ENCODE results near the gene PRKCI.
"Not testable (repeated sequence)": the region's sequence is repeated elsewhere in the genome, so short reads cannot be mapped to it uniquely, and the experiment has no call there.

PRKCI gene

DNA sequence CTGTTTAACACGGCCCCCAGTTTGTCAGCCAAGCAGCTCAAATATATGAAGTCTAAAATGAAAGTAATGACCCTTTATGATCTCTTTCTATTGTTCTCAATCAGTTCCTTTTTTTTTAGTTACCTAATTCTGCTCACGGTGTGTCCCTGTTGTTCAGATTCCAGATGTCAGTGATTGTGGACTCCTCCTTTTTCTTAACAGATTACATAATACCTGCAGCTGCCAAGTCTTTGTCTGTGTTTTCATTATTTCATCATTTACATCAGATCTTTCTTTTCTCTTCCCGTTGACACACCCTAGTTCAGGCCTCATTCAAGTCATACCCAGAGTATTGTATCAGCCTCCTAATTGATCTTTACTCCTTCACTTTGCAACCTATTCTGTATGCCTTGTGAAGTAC is 79.2 kb downstream of the PRKCI start:
- FAIRE-seq = no peak

DNA sequence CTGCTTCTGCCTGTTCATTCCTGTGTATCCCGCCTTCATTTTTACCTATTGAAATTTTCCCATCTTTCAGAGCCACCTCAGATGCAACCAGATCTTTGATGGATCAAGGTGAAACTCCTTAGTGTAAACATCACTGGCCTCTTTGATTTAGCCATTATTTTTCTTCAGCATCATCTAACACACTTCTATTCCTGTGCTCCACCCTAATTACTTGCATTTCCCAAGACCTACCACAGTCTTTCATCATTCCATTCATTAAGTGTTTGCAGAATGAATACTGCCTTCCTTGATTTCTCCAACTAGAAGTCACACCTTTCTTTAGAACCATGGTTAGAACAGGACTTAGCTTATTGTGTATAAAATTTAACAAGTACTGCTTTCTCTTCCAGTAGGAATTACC is 79.8 kb downstream of the PRKCI start:
- FAIRE-seq = no peak

DNA sequence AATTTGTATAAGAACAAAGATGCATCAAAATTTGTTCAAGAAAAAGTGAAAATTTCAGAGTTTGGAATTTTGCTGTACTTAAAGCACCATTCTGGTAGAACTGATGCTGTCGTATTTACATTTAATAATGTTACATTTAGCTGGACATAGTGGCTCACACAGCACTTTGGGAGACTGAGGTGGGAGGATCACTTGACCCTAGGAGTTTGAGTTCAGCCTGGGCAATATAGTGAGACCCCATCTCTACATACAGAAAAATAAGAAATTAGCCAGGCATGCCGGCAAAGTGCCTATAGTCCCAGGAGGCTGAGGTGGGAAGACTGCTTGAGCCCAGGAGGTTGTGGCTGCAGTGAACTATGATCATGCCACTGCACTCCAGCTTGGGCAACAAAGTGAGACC is 83.8 kb downstream of the PRKCI start:
- no peak for FAIRE-seq

DNA sequence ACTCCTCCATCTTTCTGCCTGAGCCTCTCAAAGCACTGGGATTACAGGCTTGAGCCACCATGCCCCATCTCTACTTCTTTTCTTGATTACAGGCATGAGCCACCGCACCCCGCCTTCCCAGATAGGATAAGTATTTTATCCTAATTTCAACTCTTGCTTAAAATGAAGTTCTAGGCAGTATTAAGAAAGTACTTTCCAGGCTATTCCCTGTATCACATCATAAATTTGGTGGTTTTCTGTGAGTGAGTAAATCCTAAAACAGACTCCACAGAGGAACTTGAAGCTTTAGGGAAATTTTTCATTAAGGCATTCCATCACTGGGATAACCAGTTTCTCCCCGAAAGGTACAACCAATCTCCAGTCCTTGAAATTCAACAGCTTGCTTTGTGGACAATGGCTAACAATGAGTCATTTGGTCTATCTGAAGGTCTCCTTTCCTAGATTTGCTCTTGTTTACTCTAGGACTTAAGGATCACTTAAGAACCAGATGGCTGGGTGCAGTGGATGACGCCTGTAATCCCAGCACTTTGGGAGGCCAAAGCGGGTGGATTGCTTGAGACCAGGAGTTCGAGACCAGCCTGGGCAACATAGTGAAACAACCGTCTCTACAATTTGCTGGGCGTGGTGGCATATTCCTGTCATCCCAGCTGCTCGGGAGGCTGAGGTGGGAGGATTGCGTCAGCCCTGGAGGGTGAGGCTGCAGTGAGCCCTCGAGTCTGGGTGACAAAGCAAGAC is 85.6 kb downstream of the PRKCI start:
- FAIRE-seq = no peak

DNA sequence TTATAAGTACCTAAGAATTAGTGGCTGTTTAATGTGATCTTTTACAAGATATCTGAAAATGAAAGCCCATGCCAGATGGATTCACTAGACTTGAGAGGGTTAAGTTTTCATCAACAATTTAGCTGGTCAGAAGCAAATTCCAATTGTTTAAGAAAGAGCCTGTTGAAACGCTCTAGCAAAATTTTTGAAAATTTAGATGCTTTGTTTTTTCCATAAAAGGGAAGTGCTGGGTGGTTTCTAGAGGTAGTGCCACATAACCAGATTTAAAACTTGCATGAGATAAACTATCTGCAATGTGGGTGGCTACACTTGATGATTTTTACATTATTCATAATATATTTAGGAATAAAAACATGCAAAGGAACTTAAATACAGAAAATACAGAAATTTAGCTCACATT is 86.8 kb downstream of the PRKCI start:
- no peak for FAIRE-seq

DNA sequence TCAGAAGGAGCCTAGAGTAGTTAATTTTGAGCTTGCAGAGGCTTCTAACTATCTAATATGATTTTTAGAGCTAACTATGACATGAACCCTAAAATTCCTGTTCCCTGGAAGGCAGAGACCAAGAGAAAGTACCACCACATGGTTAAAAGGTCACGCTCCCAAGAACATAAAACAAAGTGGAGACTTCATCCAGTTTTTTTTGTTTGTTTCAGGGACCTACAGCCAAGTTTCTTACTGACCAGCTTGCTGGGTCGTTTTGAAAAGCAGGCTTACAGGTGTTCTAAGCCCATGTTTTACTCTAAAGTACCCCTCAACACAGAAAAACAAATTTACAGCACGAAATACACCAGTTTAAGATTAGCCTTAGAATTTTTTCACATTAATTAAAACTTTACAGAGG is 95.7 kb downstream of the PRKCI start:
- no peak for FAIRE-seq

DNA sequence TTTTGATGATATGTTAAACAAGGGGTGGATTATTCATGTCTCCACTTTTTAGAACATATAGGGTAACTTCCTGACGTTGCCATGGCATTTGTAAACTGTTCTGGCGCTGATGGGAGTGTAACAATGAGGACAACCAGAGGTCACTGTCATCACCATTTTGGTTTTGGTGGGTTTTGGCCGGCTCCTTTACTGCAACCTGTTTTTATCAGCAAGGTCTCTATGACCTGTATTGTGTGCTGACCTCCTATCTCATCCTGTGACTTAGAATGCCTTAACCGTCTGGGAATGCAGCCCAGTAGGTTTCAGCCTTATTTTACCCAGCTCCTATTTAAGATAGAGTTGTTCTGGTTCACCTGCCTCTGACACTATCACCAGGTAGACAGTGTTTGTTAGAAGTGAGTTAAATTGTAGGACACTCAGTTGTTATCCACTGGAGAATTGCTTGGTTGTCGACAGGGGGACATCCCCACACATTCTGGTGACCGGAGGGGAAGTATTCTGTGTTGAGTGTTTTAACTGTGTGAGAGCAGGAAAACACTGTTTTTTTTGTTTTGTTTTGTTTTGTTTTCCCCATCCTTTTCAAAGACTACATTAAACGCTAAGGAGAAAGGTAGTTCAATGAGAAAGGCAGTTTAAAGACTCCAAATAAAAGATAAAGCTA is 98.4 kb downstream of the PRKCI start:
- FAIRE-seq = no peak

DNA sequence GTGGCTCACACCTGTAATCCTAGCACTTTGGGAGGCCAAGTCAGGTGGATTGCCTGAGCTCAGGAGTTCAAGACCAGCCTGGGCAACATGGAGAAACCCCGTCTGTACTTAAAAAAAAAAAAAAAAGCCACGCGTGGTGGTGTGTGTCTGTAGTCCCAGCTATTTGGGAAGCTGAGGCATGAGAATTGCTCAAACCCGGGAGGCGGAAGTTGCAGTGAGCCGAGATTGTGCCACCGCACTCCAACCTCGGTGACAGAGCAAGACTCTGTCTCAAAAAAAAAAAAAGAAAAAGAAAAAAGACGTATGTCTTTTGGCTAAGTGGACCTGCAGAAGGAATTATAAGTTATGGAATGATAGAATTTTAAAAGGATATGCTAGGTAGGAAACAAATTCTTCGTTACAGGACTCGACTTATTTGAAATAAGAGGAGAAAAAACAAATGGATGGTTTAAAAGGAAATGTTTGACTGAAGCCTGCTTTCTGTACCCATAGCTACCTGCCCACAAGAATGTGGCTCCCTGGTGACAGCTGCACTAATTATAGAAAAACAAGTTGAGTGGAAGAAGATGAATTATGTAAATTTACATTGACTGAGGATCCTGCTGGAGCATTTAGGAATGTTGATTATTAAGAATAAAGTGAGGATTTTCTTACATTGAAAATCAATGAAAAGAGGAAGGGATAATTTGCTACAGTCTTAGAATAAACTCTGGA is 99.3 kb downstream of the PRKCI start:
- FAIRE-seq = no peak

DNA sequence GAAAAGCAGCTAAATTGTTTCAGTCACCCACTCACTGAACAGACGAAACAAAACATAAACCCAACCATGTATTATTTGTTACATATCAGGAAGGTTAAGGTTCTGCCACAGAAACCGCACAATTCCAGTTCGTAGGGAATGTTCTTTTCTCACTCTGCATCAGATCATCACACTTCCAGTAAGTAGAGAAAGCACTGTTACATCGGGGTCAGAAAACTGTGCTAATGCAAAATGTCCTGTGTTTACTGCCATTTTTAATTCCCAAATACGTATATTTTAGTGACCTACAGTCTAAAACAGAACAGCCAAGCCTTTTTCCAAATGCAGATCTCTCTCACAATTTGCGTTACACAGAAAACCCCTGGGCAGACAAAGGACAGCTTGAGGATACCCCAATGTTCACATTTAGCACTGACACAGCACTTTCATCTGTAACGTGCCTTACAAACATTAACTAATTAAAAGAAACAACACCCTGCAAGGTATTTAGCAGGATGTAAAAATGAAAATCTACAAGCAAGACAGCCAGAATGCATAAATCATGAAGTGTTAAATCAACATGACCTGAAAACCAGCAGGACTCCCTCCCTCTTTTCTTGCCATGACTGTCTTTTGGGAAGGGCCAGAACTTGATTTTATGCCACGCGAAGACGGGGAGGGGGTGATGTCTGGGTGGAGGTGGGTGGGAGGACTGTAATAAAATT is 100.5 kb downstream of the PRKCI start:
- FAIRE-seq = no peak

DNA sequence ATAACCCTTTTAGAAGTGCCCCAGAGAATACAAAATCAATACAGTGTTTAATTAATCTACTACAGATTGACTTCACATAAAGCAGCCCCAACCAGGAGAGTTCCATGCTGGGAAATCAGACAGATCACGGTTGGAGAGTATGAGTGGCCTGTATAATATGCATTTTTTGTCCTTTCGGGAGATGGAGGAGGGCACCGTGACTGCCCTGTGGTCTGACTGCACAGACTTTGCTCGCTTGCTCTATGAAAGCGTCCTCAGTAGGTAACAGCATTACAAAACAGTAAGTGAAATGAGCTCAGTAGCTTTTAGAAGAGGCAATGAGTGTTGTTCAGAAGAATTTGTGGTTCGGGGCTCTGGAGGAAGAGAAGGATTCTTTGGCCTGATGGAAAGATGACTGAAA is 101.1 kb downstream of the PRKCI start:
- FAIRE-seq = no peak

DNA sequence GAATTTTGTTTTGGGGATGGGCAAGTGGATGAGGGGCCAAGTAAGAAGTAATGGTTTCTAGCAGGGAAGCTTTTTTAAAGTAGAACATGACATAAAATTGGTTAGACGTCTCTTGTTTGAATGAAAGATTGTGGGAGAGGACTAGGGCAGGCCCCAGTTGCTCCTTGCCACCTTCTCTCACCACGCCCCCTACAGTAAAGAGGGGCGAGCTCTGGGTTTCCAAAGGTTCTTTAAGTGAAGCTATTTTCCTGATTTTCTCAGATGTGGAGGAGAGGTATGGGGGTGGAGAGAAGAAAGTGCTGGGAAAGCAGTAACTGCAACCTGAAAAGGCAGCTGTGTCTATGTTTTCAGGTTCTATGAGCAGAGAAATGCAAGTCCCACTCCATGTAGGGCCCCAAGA is 102.7 kb downstream of the PRKCI start:
- FAIRE-seq = no peak

DNA sequence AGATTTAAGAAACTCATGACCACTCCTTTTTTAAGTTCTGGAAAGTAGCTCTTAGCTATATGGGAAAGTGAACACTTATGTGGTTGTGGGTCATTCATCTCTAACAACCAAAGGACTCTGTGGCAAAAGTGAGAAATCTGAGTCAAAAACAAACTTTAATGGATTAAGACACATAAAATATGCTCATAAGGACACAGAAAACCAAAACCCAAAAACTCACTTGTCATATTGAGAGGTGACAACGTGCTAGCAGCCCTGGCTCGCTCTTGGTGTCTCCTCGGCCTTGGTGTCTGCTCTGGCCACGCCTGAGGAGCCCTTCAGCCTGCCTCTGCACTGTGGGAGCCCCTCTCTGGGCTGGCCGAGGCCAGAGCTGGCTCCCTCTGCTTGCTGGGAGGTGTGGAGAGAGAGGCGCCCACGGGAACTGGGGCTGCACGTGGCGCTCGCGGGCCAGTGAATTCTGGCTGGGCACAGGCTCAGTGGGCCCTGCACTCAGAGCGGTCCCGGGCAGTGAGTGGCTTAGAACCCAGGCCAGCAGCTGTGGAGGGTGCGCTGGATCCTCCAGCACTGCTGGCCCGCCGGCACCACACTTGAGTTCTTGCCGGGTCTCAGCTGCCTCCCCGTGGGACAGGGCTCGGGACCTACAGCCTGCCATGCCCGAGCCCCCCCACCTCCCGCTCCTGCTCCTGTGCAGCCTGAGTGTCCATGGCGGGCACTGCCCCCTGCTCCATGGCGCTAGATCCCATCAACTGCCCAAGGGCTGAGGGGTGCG is 105.0 kb downstream of the PRKCI start:
- FAIRE-seq = no peak

DNA sequence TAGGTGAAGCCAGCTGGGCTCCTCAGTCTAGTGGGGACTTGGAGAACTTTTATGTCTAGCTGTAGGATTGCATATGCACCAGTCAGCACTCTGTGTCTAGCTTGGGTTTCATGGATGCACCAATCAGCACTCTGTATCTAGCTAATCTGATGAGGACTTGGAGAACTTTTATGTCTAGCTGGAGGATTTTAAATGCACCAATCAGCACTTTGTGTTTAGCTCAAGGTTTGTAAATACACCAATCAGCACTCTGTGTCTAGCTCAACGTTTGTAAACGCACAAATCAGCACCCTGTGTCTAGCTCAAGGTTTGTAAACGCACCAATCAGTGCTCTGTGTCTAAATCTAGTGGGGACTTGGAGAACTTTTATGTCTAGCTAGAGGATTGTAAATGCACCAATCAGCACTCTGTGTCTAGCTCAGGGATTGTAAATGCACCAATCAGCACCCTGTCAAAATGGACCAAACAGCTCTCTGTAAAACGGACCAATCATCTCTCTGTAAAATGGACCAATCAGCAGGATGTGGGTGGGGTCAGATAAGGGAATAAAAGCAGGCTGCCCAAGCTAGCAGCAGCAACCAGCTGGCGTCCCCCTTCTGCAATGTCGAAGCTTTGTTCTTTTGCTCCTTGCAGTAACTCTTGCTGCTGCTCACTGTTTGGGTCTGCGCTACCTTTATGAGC is 105.8 kb downstream of the PRKCI start:
- FAIRE-seq = not testable (repeated sequence)

DNA sequence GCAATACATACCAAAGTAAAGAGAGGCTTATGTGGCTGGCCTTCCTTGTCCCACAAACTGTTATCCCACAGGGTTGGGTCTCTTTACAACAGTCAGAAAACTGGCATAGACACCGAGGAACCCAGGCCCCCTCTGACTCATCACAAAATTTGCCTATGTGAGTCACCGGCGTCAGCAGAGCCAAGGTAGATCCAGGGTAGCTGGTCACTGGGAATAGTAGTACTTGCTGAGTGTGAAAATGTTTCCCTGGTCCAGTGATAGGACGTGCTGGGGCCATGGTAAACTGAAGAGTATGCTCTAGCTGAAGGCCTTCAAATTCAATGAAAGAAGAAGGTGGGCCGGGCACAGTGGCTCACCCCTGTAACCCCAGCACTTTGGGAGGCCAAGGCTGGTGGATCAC is 108.1 kb downstream of the PRKCI start:
- no peak for FAIRE-seq

DNA sequence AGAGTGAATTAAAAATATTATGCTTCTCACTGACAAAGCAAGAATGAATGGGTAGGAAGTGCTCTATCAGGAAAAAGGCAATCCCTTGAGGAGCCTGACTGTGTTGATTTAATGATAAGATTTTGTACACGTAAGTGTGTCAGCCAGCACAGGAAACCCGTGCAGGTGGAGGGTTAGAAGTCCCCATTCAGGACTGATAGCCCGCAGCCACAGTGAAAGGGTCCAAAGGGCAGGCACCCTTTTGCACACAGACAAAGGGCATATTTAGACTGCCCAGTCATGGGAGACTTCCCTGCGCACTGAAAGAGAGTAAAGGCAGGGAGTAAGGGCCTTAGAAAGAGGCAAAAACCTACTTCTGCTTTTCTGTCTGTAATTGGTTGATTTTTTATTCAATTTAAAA is 108.9 kb downstream of the PRKCI start:
- no peak for FAIRE-seq

DNA sequence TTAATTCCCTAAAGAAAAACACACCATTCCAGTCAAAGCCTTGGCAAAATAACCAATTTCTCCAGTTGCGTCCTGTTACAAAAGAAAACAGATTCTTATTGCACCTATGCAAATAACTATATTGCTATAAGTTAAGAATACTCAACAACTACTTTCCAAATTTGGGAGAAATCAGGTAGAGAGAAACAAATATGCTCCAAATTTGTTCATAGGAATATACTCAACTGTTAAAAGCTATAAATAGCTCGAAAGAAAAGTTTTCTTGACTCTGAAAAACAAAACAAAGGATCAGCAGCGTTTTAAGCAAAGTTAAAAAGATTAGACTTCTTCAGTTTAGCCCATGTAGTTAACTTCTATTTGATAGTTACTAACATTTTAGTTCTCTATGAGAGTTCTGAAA is 115.2 kb downstream of the PRKCI start:
- no peak for FAIRE-seq

DNA sequence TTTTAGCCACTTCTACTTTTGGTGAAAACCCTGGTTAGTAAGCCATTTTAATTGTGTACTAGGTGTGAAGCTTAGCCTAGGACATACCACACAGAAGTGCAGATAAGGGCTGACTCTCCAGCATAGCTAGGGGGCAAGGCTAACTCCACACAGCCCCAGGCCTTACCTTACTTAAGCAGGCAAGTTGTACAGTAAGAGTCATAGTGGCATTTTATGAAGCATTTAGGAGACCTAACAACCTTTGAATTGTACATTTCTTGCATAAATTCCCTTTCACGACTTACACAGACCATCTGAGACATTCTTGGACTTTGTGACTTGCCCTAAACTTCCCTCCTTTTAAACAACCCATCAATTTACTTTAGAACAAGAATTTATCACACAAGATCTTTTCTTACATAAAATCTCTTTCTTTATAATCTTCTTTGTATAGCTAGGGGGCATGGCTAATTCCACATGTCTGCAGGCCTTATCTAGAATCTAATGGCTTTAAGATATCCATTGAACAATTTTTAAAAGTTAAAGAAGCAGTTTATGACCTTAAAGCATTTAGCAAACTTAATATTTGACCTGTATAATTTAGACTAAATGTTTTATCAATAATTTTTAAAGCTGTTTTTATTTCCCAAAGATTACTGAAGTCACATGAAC is 116.6 kb downstream of the PRKCI start:
- no peak for FAIRE-seq

DNA sequence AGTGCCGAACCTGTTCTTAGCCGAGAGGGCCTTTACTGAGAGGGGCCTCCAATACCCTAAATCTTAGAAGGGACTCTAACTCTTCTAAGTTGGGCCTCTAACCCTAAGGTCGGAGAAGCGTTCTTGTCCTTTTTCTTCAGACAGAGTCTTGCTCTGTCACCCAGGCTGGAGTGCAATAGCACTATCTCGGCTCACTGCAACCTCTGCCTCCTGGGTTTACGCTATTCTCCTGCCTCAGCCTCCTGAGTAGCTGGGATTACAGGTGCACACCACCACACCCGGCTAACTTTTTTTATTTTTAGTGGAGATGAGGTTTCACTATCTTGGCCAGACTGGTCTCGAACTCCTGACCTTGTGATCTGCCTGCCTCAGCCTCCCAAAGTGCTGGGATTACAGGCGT is 120.0 kb downstream of the PRKCI start:
- not testable (repeated sequence) for FAIRE-seq

DNA sequence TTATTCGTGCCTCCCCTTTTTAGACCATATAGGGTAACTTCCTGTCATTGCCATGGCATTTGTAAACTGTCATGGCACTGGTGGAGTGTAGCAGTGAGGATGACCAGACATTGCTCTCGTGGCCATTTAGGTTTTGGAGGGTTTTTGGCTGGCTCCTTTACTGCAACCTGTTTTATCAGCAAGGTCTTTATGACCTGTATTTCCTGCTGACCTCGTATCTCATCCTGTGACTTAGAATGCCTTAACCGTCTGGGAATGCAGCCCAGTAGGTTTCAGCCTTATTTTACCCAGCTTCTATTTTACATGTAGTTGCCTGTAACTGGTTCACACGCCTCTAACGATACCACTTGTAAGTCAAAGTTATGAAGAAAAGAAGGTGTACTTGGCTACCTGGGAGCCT is 121.6 kb downstream of the PRKCI start:
- FAIRE-seq = not testable (repeated sequence)

DNA sequence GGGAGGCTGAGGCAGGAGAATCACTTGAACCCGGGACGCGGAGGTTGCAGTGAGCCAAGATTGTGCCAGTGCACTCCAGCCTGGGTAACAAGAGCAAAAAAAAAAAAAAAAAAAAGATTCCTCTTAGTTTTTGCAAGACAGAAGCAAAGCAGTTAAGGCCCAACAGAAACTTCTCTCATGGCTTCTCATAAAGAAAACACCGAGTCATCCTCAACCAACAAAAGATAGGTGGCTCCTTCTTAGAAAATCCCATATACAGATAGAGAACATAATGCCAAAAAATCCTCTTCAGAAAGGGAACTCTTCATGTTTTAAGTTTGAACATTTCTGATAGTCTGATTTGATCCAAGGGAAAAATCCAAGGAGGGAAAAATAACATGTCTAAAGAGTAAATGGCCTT is 122.7 kb downstream of the PRKCI start:
- FAIRE-seq = no peak

All from TTC549 (cell line).